Neuronal stem cell (in vitro differentiated cells): ENCODE data around the gene CSF3R.
A peak's percentile ranks its signal among the peaks of the same experiment; 100 is the strongest.

Experiments
- DNase-seq: peaks from one replicate; pipeline ENCODE4 v3.0.0-alpha.2; 2013; ENCODE audit warnings: low spot score
- H2AFZ ChIP-seq: one replicate; pipeline ENCODE4 v1.6.1; 2013; ENCODE audit warnings: mild to moderate bottlenecking, low read length, inconsistent platforms
- H2AK5ac ChIP-seq: 2 replicates; pipeline ENCODE4 v1.6.1; 2013; ENCODE audit warnings: low read depth, mild to moderate bottlenecking, inconsistent platforms, low read length, moderate library complexity, mixed read lengths
- H2BK120ac ChIP-seq: 2 replicates; pipeline ENCODE4 v1.6.1; 2013; ENCODE audit warnings: low read depth, mild to moderate bottlenecking, inconsistent platforms, low read length, moderate library complexity, mixed read lengths
- H2BK12ac ChIP-seq: one replicate; pipeline ENCODE4 v1.6.1; 2013; ENCODE audit warnings: low read length, inconsistent platforms
- H2BK15ac ChIP-seq: 2 replicates; pipeline ENCODE4 v1.6.1; 2013; ENCODE audit warnings: mild to moderate bottlenecking, low read length, inconsistent platforms, mixed read lengths
- H2BK5ac ChIP-seq: one replicate; pipeline ENCODE4 v1.6.1; 2013; ENCODE audit warnings: inconsistent platforms, mild to moderate bottlenecking, low read length, moderate library complexity
- H3K14ac ChIP-seq: one replicate; pipeline ENCODE4 v1.6.1; 2013; ENCODE audit warnings: low read length, inconsistent platforms
- H3K18ac ChIP-seq: 2 replicates; pipeline ENCODE4 v1.6.1; 2013; ENCODE audit warnings: low read length, inconsistent platforms
- H3K23ac ChIP-seq: 2 replicates; pipeline ENCODE4 v1.6.1; 2013; ENCODE audit warnings: low read depth, mild to moderate bottlenecking, mixed read lengths, low read length, inconsistent platforms; ENCODE audit not compliant: poor library complexity
- H3K27ac ChIP-seq: replicated peaks from 3 replicates; pipeline ENCODE4 v1.5.1; 2013; ENCODE audit warnings: low read length, inconsistent platforms
- H3K27me3 ChIP-seq, 3 experiments: 2 replicates each; pipeline ENCODE4 v1.6.1; 2013; ENCODE audit warnings: low read length in 3 of 3, mild to moderate bottlenecking in 2 of 3, inconsistent platforms in 1 of 3, low read depth in 1 of 3, mixed read lengths in 1 of 3, moderate library complexity in 1 of 3; ENCODE audit not compliant: control insufficient read depth in 3 of 3, insufficient read depth in 3 of 3
- H3K36me3 ChIP-seq, 2 donors: replicated peaks in 1 of 2; 2 replicates each; pipeline ENCODE4 v1.6.1; 2013; ENCODE audit warnings: low read length in 2 of 2; ENCODE audit not compliant: control insufficient read depth in 2 of 2, insufficient read depth in 2 of 2
- H3K4ac ChIP-seq: 2 replicates; pipeline ENCODE4 v1.6.1; 2013; ENCODE audit warnings: inconsistent platforms, mild to moderate bottlenecking, low read length, moderate library complexity
- H3K4me1 ChIP-seq, 2 donors: 1 replicate in 1 of 2; 2 replicates in 1 of 2; pipeline ENCODE4 v1.6.1; 2013; ENCODE audit warnings: low read length in 2 of 2, low read depth in 1 of 2; ENCODE audit not compliant: control insufficient read depth in 2 of 2, insufficient read depth in 1 of 2
- H3K4me2 ChIP-seq: one replicate; pipeline ENCODE4 v1.6.1; 2013; ENCODE audit warnings: mild to moderate bottlenecking, low read length, inconsistent platforms; ENCODE audit not compliant: insufficient read depth, poor library complexity, severe bottlenecking
- H3K4me3 ChIP-seq, 2 donors: 2 replicates each; pipeline ENCODE4 v1.5.1; 2013; ENCODE audit warnings: low read length in 2 of 2, mild to moderate bottlenecking in 2 of 2, inconsistent platforms in 1 of 2, moderate library complexity in 1 of 2
- H3K79me1 ChIP-seq: one replicate; pipeline ENCODE4 v1.6.1; 2013; ENCODE audit warnings: low read depth, mild to moderate bottlenecking, inconsistent platforms, low read length, moderate library complexity
- H3K9ac ChIP-seq: one replicate; pipeline ENCODE4 v1.6.1; 2013; ENCODE audit warnings: mild to moderate bottlenecking, low read depth, low read length, inconsistent platforms; ENCODE audit not compliant: poor library complexity
- H3K9me3 ChIP-seq, 2 donors: replicated peaks in 1 of 2; 2 replicates each; pipeline versions ENCODE3 to v1.6.1; 2013; ENCODE audit warnings: low read length in 2 of 2, mild to moderate bottlenecking in 2 of 2, inconsistent platforms in 1 of 2, low read depth in 1 of 2, mixed read lengths in 1 of 2, moderate library complexity in 1 of 2; ENCODE audit not compliant: control insufficient read depth in 2 of 2, insufficient read depth in 1 of 2
- H4K8ac ChIP-seq: one replicate; pipeline ENCODE4 v1.6.1; 2013; ENCODE audit warnings: low read depth, mild to moderate bottlenecking, inconsistent platforms, low read length, moderate library complexity
- H4K91ac ChIP-seq: one replicate; pipeline ENCODE4 v1.6.1; 2013; ENCODE audit warnings: low read length, low read depth, mild to moderate bottlenecking, inconsistent platforms; ENCODE audit not compliant: poor library complexity
- WGBS, 2 donors: extraction: QIAGEN DNeasy Blood & Tissue Kit; methylation state at CpG; one replicate each; pipeline ENCODE4 v1.1.7; 2013; ENCODE audit warnings: missing lambda C conversion rate in 2 of 2, mixed read lengths in 1 of 2; ENCODE audit not compliant: insufficient read length in 2 of 2, insufficient replicate concordance in 1 of 2; ENCODE audit errors: extremely low coverage in 2 of 2; 5-methylcytosine and 5-hydroxymethylcytosine counted together

Gene CSF3R

GRCh38 chr1:36476945-36477344 is 5.8 kb downstream of the CSF3R start:
- H4K8ac ChIP-seq = no peak overlapping the region
- no peak overlapping the region for H2BK5ac ChIP-seq
- no peak overlapping the region for H4K91ac ChIP-seq
- no peak overlapping the region for H3K27ac ChIP-seq
- H2BK15ac ChIP-seq = no peak overlapping the region
- H3K4me1 ChIP-seq = peaks cover 4 to 6% of the 10 kb centered on the region in 2 donors
- H3K79me1 ChIP-seq = no peaks in the 10 kb centered on the region
- no peak overlapping the region for H2BK120ac ChIP-seq
- H3K4ac ChIP-seq = no peak overlapping the region
- no peak overlapping the region for H3K9ac ChIP-seq
- H3K36me3 ChIP-seq = no peaks in the 10 kb centered on the region
- WGBS, 2 donors = no CpG with 5 or more reads among the region's 5 CpGs
- H3K23ac ChIP-seq = no peak overlapping the region
- no peak overlapping the region for H2BK12ac ChIP-seq
- no peak overlapping the region for H2AK5ac ChIP-seq
- no peak overlapping the region for H3K14ac ChIP-seq
- H3K27me3 ChIP-seq = peaks cover 0 to 14% (median 0%) of the 10 kb centered on the region in 3 experiments
- H3K4me3 ChIP-seq = no peak overlapping the region
- DNase-seq = no peak
- H3K18ac ChIP-seq = no peak overlapping the region
- no peaks in the 10 kb centered on the region for H3K9me3 ChIP-seq
- no peak overlapping the region for H3K4me2 ChIP-seq
- H2AFZ ChIP-seq = no peak overlapping the region

GRCh38 chr1:36475910-36476604 is 6.7 kb downstream of the CSF3R start:
- H3K4me1 ChIP-seq = peaks cover 5 to 11% of the 10 kb centered on the region in 2 donors
- H3K79me1 ChIP-seq = no peaks in the 10 kb centered on the region
- H4K8ac ChIP-seq = no peak overlapping the region

GRCh38 chr1:36475341-36475740 is 7.4 kb downstream of the CSF3R start:
- no peak for DNase-seq
- Histone ChIP-seq H2BK120ac (peak overlapping the region; percentile 35), H3K4me3 (no peak overlapping the region), H3K27ac (no peak overlapping the region), H3K23ac (no peak overlapping the region), H3K4me2 (no peak overlapping the region), H3K79me1 (no peaks in the 10 kb centered on the region), H3K9me3 (no peaks in the 10 kb centered on the region), H4K91ac (no peak overlapping the region), H2BK15ac (no peak overlapping the region), H2BK5ac (no peak overlapping the region), H3K9ac (no peak overlapping the region), H3K4ac (no peak overlapping the region), H3K27me3 (peaks cover 0 to 6% (median 0%) of the 10 kb centered on the region in 3 experiments), H3K14ac (no peak overlapping the region), H2AFZ (peak overlapping the region; percentile 64), H3K36me3 (no peaks in the 10 kb centered on the region), H3K4me1 (peaks cover 5 to 11% of the 10 kb centered on the region in 2 donors), H2BK12ac (no peak overlapping the region), H3K18ac (peak overlapping the region; percentile 2), H4K8ac (no peak overlapping the region), H2AK5ac (peak overlapping the region; percentile 49)
- no CpG with 5 or more reads among the region's 9 CpGs for WGBS, 2 donors

More at GRCh38 chr1:36475910-36476604, 6.7 kb downstream of the CSF3R start:
- H3K9ac ChIP-seq = no peak overlapping the region
- H3K4me3 ChIP-seq = no peak overlapping the region
- H3K27ac ChIP-seq = no peak overlapping the region
- no peak overlapping the region for H2BK15ac ChIP-seq
- H3K14ac ChIP-seq = no peak overlapping the region
- H3K36me3 ChIP-seq = no peaks in the 10 kb centered on the region
- H2BK12ac ChIP-seq = no peak overlapping the region
- DNase-seq = no peak
- no peak overlapping the region for H2AK5ac ChIP-seq
- H4K91ac ChIP-seq = no peak overlapping the region
- H2BK120ac ChIP-seq = no peak overlapping the region
- H3K4ac ChIP-seq = no peak overlapping the region
- H2BK5ac ChIP-seq = no peak overlapping the region
- no peak overlapping the region for H3K4me2 ChIP-seq
- H3K9me3 ChIP-seq = no peaks in the 10 kb centered on the region
- no CpG with 5 or more reads among the region's 7 CpGs for WGBS, 2 donors
- peak overlapping the region; percentile 64 for H2AFZ ChIP-seq
- H3K23ac ChIP-seq = no peak overlapping the region
- H3K27me3 ChIP-seq = peaks cover 0 to 13% (median 0%) of the 10 kb centered on the region in 3 experiments
- H3K18ac ChIP-seq = no peak overlapping the region

GRCh38 chr1:36472656-36473055 is 10.1 kb downstream of the CSF3R start:
- no peaks in the 10 kb centered on the region for H3K79me1 ChIP-seq
- peak overlapping the region; percentile 34 for H3K23ac ChIP-seq
- no peak overlapping the region for H3K27ac ChIP-seq
- WGBS, 2 donors = no CpG with 5 or more reads among the region's 6 CpGs
- H2AFZ ChIP-seq = no peak overlapping the region
- H2BK12ac ChIP-seq = peak overlapping the region; percentile 92
- H3K4me2 ChIP-seq = no peak overlapping the region
- peak overlapping the region; percentile 87 for H4K91ac ChIP-seq
- H3K4me1 ChIP-seq = peaks cover 5 to 11% of the 10 kb centered on the region in 2 donors
- peak overlapping the region; percentile 51 for H2BK15ac ChIP-seq
- H2BK120ac ChIP-seq = peak overlapping the region; percentile 35
- no peak overlapping the region for H3K4ac ChIP-seq
- H3K18ac ChIP-seq = peak overlapping the region; percentile 68
- H2BK5ac ChIP-seq = no peak overlapping the region
- DNase-seq = no peak
- no peak overlapping the region for H3K4me3 ChIP-seq
- H3K27me3 ChIP-seq = no peaks in the 10 kb centered on the region
- no peaks in the 10 kb centered on the region for H3K9me3 ChIP-seq
- no peak overlapping the region for H3K9ac ChIP-seq
- H2AK5ac ChIP-seq = peak overlapping the region; percentile 48
- H4K8ac ChIP-seq = no peak overlapping the region
- no peaks in the 10 kb centered on the region for H3K36me3 ChIP-seq
- H3K14ac ChIP-seq = no peak overlapping the region
